Measurements from ENCODE around the gene ADCY3.

ADCY3 gene

DNA sequence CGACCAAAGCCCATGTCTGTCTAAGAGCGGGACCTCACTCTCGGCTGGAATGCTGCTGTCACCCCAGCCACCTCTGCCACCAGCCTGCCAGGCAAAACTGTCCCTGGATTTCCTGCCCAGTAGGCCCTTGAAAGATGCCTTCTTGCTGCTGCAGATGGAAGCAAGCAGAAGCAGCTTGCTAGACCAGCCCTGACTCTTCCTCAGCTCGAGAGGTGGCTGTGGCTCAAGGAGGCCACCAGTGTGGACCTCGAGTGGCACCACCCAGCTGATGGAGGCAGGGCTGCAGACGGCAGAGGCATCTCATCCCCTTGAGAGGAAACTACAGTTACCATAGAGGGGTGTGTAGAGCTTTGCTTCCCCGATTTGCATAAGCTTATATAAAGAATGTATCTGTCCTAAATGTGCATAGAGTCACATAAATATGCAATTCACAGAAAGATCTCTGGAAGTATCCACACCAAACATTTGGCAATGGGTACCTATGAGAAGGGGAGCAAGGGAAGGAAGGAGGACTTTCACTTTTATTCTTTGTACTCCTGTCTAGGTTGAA lies 20.6 kb downstream of the ADCY3 start:
- no peak for DNase-seq

DNA sequence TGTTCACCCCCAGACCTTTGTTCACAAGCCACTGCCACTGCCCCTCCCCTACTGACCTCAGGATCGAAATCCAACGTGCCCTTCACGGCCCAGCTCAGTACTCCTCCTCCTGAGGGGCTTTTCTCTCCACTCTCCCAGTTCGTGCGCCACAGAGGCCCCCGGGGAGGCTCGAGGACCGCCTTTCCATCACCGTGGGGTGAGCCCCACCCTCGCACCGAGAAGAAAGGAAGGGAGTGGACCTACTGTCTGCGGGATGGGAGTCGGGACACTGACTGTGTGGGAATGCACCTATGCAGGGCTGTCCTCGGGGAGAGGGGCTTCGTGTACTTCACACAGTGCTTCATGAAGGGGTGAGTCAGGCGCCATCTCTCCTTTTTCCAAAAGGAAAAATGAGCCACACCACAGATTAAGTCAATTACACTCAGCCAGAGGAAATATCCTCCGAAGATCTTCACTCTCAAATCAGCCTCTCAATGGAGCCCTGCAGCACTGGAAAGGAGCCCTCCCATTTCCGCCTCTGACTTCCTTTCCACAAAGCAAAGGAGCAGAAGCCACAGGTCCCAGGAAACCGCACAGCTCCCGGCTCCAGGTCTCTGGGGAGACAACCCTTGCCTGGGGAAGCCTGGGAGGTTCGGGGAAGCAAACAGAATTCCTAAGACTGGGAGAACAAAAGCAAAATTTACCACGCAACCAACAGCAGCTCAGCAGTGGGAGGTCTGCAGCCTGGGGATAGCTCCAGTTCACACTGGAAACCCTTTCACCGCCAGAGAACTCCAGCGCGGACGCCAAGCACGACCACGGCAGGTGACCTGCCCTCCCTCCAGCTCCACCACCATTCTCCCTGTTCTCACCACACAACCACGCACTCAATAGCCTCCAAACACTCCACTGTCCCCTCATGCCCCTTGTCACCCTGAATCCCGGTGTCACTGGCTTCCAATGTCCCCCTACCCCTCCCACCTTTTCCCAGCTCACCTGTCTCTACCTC lies 21.6 kb downstream of the ADCY3 start:
- no peak for DNase-seq

DNA sequence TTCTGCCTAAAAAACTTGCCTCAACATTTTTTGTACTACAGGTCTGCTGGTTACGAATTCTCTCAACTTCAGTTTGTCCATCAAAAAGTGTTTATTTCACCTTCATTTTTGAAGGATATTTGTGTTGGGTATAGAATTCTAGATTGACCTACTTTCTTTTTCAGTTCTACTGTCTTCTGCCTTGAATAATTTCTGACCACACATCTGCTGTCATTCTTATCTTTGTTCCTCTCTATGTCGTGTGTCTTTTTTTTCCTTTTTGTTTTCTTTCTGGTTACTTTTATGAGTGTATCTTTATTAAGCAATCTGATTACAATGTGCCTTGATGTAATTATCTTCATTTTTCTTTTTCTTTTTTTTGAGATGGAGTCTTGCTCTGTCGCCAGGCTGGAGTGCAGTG lies 25.3 kb downstream of the ADCY3 start:
- DNase-seq: no peak

DNA sequence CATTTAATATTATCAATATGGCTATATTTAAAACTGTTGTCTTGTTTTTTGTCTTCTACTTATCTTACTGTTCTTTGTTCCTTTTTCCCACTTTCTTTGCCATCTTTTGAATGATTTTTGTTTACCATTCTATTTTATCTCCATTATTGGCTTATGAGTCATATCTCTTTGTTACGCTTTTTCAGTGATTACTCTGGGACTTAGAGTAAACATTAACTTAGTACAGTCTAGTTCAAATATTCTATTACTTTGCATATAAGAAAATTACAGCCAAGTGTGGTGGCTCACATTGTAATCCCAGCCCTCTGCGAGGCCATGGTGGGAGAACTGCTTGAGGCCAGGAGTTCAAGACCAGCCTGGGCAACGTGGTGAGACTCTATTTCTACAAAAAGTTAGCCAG lies 26.1 kb downstream of the ADCY3 start:
- DNase-seq: no peak

DNA sequence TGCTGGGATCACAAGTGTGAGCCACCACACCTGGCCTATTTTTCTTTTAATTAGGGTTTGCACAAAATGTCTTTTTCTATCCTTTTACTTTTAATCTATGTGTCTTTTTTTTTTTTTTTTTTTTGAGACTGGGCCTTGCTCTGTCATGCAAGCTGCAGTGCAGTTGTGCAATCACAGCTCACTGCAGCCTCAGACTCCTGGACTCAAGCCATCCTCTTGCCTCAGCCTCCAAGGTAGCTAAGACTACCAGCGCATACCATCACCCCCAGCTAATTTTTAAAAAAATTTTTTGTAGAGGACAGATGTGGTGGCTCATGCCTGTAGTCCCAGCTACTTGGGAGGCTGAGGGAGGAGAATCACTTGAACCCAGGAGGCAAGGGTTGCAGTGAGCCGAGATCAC lies 27.1 kb downstream of the ADCY3 start:
- DNase-seq: no peak

DNA sequence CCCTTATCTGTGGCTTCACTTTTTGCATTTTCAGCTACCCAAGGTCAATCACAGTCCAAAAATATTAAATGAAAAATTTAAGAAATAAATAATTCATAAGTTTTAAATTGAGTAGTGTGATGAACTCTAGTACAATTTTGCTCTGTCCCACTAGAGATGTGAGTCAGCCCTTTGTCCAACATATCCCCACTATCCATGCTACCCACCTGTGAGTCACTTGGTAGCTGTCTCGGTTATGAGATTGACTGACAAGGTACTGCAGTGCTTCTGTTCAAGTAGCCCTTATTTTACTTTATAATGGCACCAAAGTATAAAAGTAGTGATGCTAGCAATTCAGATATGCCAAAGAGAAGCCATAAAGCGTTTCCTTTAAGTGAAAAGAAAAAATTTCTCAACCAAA lies 28.8 kb downstream of the ADCY3 start:
- DNase-seq: no peak

DNA sequence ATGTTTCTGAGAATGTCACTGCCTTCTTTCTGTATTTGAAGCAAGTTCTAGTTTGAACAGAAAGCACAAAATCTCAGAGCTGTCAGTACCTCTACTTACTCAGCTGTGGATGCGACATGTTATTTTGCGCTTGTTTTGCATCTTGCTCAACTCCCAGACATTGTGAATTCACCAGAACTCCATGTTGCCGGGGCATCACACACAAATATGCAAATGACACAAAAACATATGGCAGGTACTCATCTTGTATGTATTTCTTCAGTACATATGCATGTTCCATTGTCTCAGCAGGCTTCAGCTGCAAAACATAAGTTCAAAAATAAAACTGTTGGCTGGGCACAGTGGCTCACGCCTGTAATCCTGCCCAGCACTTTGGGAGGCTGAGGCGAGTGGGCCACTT lies 30.8 kb downstream of the ADCY3 start:
- DNase-seq: no peak

DNA sequence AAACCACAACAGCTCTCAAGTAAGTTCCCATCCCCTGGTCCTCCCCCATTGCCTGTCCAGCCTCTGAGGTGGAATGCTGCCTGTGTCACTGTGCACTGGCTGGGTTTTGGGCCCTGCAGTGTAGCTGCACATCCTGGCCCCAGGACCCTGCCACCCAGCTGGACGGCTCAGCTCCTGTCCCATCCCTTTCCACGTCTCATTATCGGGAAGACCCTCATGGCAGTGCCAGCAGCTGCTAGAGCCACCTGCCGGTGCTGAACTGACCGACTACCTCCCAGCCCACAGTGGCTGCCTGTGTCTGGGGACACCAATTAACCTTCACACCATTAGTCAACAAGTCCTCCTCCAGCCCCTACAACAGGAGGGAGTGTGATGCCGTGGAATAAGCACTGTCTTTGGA lies 31.9 kb downstream of the ADCY3 start:
- DNase-seq: no peak

DNA sequence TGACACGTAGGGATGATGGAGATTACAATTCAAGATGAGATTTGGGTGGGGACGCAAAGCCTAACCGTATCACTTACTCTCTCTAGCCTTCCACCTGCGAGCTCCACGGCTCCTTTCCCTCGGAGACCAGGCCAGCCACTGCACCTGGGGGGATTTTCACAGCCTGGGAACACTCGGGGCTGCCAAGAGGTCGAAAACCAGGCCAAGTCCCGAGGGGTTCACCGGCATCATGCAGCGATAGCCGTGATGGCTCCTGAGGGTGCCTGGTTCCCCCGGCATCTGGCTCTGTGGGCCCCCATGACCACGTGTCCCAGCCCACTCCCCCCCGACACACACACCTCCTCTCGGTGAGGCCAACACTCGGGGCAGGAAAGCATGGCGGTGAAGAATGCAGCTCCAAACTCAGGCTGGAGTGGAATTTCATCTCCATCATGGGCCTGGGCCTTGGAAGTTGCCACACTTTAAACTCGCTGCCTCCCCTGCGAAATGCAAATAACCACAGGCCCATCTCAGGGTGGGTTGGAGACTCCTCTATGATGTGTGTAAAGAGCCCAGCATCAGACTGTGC lies 32.6 kb downstream of the ADCY3 start:
- DNase-seq: no peak

DNA sequence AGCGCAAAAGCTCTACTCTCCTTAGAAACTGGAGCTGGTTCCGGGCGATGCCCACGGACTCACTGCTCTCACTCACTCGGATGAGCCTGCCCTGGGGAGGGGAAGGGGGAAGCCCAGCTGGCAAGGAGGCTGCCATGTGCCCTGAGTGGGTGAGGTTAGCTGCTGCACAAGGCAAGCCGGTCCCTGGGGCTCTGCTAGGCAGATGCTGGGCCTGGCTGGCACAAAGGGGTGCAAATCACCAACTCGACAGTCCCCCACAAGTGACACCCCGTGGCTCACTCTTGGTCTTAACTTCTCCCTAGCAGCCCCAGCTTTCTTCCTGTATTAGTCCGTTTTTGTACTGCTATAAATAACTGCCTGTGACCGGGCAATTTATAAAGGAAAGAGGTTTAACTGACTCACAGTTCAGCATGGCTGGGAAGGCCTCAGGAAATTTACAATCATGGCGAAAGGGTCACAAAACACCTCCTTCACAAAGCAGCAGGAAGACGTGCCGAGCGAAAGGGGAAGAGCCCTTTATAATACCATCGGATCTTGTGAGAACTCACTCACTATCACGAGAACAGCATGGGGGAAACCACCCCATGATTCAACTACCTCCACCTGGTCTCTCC lies 33.2 kb downstream of the ADCY3 start:
- no peak for DNase-seq

DNA sequence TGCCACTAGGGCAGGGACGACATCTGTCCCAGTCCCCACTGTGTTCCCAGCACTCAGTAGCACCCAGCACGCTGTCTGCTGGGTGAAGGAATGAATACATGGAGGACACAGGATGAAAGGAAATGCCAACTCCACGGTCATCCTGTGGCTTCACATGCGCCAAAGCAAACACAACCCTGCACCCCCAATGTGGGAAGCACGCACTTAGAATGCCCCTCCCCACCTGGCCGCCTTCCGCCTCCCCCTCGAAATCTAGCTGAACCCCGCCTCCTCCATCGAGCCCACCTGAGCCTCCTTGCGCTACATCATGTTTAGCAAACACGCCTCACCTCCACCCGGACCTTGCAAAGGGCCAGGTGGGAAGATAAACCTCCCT lies 33.9 kb downstream of the ADCY3 start:
- DNase-seq: no peak

DNA sequence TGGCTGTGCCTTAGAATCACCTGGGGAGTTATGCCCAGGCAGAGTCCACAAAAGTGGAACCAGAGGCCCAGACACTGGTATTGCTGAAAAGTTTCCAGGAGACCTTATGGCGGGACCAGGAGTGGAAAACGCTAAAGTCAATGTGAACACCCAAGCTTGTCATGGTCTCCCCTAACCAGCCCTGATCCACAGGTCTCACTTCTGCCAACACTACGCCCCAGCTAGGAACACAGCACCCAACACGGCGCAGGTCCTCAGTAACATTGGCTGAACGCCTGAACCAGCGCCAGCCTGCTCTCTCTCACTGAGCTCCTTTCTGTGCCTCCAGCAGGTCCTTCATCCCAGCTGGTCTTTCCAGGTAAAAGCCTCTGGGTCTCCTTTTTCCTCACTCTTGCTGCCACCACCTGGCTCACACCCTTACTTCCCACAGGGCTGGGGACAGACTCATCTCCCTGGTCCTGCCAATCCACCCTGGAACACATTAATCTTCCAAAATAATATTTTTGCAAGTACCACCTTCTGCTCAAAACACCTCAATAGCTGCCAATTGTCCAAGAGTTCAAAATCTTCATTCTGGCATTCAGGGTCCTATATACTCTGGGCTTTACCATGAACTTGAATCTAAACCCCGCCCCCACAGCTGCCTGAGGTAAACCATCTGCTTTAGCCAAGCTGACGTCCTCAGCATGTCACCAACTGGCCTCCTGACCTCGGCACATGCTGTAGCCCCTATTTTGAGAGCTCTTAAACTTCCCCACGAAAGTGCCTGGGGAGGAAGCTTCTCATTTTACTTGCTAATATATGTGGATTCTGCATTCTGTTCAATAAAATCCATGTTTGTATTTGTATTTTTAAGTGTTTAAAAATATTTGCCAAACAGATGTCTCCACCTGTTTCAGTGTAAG lies 34.6 kb downstream of the ADCY3 start:
- no peak for DNase-seq

DNA sequence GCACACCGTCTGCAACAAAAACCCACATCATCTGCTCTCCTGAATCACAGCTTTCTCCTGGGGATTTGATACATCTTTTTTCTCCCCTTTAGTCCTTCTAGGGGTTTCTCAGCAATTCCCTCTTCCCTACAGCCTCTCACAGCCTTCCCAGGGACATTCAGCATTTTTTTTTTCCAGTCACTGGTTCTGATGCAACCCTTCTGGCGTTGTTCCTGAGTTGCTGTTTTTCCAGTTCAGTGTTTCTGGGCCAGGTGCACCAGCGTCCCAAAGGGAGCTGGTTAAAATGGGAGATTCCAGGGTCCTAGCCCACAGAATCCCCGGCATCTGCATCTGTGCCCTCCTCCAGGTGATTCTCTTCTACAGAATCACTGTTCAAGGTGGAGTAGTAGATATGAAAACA lies 36.1 kb downstream of the ADCY3 start:
- DNase-seq: no peak

DNA sequence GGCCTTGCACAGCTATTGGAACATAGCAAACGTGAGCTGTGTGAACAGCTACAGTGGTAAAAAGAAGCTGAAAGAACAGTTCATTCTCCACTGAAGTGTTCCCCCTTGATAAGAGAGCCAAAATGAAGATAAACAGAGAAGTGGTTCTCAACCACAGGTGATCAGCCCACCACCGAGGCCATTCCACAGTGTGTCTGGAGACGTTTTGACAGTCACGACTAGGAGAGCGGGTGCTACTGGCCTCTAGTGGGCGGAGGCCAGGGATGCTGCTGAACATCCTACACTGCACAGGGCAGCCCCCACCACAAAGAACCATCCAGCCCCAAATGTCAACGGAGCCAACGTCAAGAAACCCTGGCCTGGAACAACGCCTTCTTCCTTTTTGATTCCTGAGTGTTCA lies 38.4 kb downstream of the ADCY3 start:
- no peak for DNase-seq

DNA sequence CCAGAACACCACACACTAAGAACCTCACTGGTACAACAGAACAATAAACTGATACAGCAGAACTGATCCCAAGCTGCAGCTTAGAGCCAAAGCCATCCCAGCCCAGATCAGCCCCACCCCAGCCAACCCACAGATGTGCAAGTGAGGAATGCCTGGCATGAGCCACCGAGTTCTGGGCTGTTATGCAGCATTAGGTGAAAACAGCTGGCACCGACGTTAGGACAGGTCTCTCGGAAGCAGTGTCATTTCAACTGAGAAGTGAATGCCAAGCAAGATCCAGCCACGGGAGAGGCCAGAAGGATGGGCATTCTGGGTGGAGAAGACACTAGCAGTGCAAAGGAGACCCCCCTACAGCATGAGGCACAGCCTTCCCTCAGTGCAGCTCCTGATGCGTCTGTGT lies 38.9 kb downstream of the ADCY3 start:
- DNase-seq: no peak

DNA sequence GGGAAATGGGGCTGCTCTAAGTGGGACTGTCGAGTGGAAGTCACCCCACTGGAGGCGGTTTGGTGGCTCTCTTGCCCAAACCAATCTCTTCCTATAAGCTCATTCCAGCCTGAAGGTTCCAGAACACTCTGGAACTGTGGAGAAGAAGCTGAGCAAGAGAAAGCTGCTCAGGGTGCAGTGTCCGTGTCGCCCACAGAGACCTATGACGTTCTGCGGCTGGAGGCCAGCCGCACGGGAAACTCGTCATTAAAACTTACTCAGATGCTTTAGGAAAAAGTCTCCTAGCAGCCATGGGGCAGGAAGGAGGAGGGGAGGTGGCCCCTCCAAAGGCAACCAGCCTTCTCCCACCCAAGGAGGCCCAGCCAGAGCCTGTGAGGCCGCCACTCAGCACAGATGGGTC lies 41.7 kb downstream of the ADCY3 start:
- DNase-seq: no peak

DNA sequence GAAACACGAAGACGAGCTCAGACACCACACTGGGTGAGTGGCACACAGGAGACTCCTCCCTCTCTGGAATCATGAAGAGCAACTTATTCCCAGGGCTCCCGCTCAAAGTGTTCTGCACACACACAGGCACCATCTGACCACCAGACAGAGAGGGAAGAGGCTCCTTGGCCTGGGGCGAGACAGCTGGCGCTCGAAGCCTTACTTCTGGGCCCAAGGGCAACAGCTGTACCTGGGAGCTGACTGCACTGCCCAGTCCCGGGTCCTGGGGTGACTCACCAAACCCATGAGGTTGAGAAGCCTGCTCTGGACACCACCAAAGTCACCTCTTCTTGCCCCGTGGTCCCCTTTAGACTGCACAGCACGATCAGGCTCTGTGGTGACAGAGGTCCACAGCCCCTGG lies 42.4 kb downstream of the ADCY3 start:
- DNase-seq: no peak

DNA sequence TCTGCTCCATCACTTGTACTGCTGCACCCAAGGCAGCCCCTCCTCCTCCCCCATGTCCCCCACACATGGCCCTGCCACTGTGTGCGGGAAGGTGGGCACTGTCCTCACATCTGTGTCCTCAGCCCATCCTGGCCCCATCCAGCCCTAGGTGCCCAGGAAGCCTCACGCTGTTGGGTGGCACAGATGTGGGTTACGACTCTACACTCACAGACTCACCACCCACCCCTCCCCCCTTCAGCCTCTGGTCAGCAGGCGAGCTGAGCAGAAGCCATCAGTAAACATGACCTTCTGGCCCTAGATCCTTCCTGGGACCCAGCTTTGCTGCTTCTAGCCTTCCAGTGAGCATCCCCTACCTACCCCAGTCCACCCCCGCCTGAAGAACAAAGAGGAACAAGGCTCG lies 43.0 kb downstream of the ADCY3 start:
- no peak for DNase-seq

DNA sequence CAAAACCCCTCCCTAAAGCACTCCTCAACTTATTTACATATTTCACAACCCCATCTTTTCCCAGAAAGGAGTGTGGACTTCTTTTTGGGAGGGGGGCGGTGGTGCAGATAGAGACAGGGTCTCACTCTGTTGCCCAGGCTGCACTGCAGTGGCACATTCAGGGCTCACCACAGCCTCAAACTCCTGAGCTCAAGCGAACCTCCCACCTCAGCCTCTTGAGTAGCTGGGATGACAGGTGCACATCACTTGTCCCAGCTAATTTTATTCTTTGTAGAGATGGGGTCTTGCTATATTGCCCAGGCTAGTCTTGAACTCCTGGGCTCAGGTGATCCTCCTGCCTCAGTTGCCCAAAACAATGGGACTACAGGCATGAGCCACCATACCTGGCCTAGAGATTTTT lies 44.1 kb downstream of the ADCY3 start:
- DNase-seq: no peak

DNA sequence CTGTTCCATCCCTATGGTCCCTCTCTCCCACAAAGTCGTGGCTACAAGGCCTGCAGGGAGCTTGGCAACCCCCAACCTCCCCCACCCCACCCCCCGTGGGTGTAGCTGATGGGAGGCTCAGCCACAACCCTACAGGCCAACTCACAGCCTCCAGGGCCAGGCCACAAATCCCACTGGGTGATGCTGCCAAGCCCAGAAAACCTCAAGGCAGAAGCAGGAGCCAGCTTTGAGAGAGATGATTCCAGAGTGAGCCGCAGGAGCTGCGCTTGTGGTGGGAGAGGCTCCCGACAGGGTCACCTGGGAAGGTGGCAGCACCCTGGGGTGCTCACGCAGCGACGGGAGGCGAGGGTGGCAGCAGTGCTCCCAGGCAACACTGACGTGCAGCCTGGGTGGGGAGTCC lies 44.8 kb downstream of the ADCY3 start:
- no peak for DNase-seq

DNA sequence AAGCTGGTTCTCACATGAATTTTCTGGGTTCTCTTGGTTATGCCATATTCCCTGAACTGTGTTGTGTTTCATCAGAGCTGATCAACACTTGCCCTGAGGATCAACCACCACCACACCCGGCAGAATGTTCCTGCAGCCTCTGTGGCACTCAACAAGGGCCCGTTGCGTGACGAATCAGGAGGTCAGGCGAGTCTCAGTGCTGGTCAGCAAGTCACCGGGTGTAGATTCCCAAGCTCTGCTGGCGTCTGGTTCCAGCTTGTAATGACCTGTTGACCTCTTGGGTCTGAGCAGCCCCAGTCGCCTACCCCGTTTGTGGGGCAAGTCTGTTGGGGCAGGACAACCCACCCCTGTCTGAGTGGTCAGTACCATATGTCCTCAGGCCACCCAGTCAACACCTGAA lies 46.0 kb downstream of the ADCY3 start:
- DNase-seq: no peak

DNA sequence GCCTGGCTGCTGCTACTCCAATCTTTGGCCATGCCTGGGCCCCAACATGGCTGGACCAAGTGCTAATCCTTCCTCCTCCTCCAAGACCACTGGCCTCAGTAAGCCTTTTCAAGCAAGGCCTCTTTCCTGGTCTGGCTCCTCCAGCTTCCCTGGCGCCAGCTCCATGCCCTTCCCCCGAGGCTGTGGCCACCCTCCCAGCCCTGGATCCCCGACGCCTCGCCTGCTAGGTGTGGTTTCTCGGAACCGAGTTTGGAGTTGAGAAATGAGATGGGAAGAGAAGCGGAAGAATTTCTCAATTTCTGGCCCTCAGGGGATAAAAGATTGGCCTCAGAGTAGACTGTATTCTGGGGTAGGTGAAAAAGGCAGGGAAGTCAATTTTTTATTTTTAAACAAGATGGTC lies 46.4 kb downstream of the ADCY3 start:
- no peak for DNase-seq

Data from NK-92 treated with Interleukin-12 subunit alpha and Interleukin-12 subunit beta, amount 100 ng/mL, for 24 hours (cell line).